ENCODE measurements around the gene CDK6.

Gene CDK6

GRCh38 chr7:92670204-92670851 lies 166.0 kb downstream of the CDK6 start:
- H3K9me2 ChIP-seq (ENCODE audit: low read depth, low read length) = no peaks in the 10 kb centered on the region
- H3K27me3 ChIP-seq (ENCODE audit: insufficient read depth, low read length) = no peaks in the 10 kb centered on the region
- H3K9ac ChIP-seq (ENCODE audit: low read length) = no peak overlapping the region
- H4K20me1 ChIP-seq (ENCODE audit: insufficient read depth, low read length) = no peaks in the 10 kb centered on the region
- no peak overlapping the region for H3K4me3 ChIP-seq (ENCODE audit: low read depth, low read length, poor library complexity, severe bottlenecking)
- H3K4me1 ChIP-seq (ENCODE audit: insufficient read depth, low read length, severe bottlenecking) = peaks cover 22% of the 10 kb centered on the region
- H3K79me2 ChIP-seq (ENCODE audit: insufficient read depth, low read length) = no peaks in the 10 kb centered on the region
- no peak for TF ChIP-seq CTCF (IDR thresholded peaks at IDR 0.05; ENCODE audit: low read length)
- no peak for TF ChIP-seq EZH2 (IDR thresholded peaks at IDR 0.05; ENCODE audit: borderline replicate concordance, low read length)
- H2AFZ ChIP-seq (ENCODE audit: low read length) = no peak overlapping the region
- H3K9me3 ChIP-seq (ENCODE audit: low read length) = no peaks in the 10 kb centered on the region
- no peak overlapping the region for H3K27ac ChIP-seq (ENCODE audit: low read depth, low read length, poor library complexity, severe bottlenecking)
- peaks cover 47% of the 10 kb centered on the region for H3K36me3 ChIP-seq (ENCODE audit: insufficient read depth, low read length)
- no peak overlapping the region for H3K4me2 ChIP-seq (ENCODE audit: low read length)
- H3F3A ChIP-seq (ENCODE audit: insufficient read depth, low read length) = no peaks in the 10 kb centered on the region

DNA sequence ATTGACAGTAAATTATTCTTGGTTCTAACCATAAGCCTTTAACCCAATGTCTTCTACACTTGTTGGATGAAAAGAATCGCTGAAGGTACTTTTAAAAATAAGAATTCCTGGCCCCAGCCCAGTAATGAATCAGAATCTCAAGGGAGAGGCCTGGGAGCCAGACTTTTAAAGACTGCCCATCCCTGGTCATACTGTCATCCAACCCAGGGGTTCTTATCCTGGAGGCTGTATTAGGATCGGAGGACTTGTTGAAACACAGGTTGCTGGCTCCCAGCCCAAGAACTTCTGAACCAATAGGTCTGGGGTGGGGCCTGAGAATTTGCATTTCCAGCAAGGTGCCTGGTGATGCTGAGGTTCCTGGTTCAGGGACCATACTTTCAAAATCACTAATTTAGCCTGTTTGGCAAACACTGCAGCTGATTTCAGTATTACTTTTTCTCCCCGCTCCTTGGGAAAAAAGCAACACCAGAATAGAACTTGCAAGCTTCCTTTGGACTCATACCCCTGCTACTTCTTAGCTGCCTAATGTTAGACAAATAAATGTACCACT lies 166.7 kb downstream of the CDK6 start:
- H3K79me2 ChIP-seq (ENCODE audit: insufficient read depth, low read length) = no peaks in the 10 kb centered on the region
- H3K27me3 ChIP-seq (ENCODE audit: insufficient read depth, low read length) = no peaks in the 10 kb centered on the region
- no peaks in the 10 kb centered on the region for H4K20me1 ChIP-seq (ENCODE audit: insufficient read depth, low read length)
- H3K4me3 ChIP-seq (ENCODE audit: low read depth, low read length, poor library complexity, severe bottlenecking) = no peak overlapping the region
- TF ChIP-seq EZH2 (IDR thresholded peaks at IDR 0.05; ENCODE audit: borderline replicate concordance, low read length) = no peak
- TF ChIP-seq CTCF (IDR thresholded peaks at IDR 0.05; ENCODE audit: low read length) = no peak
- H3K27ac ChIP-seq (ENCODE audit: low read depth, low read length, poor library complexity, severe bottlenecking) = no peak overlapping the region
- no peak overlapping the region for H2AFZ ChIP-seq (ENCODE audit: low read length)
- H3K9me2 ChIP-seq (ENCODE audit: low read depth, low read length) = no peaks in the 10 kb centered on the region
- H3K4me1 ChIP-seq (ENCODE audit: insufficient read depth, low read length, severe bottlenecking) = peaks cover 15% of the 10 kb centered on the region
- H3K36me3 ChIP-seq (ENCODE audit: insufficient read depth, low read length) = peaks cover 45% of the 10 kb centered on the region
- no peak overlapping the region for H3K9ac ChIP-seq (ENCODE audit: low read length)
- H3F3A ChIP-seq (ENCODE audit: insufficient read depth, low read length) = no peaks in the 10 kb centered on the region
- no peak overlapping the region for H3K4me2 ChIP-seq (ENCODE audit: low read length)
- no peaks in the 10 kb centered on the region for H3K9me3 ChIP-seq (ENCODE audit: low read length)

GRCh38 chr7:92668564-92668963 lies 167.8 kb downstream of the CDK6 start:
- Histone ChIP-seq H3K27me3 (ENCODE audit: insufficient read depth, low read length) (no peaks in the 10 kb centered on the region), H3K4me3 (ENCODE audit: low read depth, low read length, poor library complexity, severe bottlenecking) (no peak overlapping the region), H3K9ac (ENCODE audit: low read length) (no peak overlapping the region), H3F3A (ENCODE audit: insufficient read depth, low read length) (no peaks in the 10 kb centered on the region), H3K36me3 (ENCODE audit: insufficient read depth, low read length) (peaks cover 45% of the 10 kb centered on the region), H3K4me1 (ENCODE audit: insufficient read depth, low read length, severe bottlenecking) (peaks cover 4% of the 10 kb centered on the region), H3K9me3 (ENCODE audit: low read length) (no peaks in the 10 kb centered on the region), H3K27ac (ENCODE audit: low read depth, low read length, poor library complexity, severe bottlenecking) (no peak overlapping the region), H3K4me2 (ENCODE audit: low read length) (no peak overlapping the region), H4K20me1 (ENCODE audit: insufficient read depth, low read length) (no peaks in the 10 kb centered on the region), H3K9me2 (ENCODE audit: low read depth, low read length) (no peaks in the 10 kb centered on the region), H3K79me2 (ENCODE audit: insufficient read depth, low read length) (no peaks in the 10 kb centered on the region), H2AFZ (ENCODE audit: low read length) (no peak overlapping the region)
- TF ChIP-seq EZH2 (IDR thresholded peaks at IDR 0.05; ENCODE audit: borderline replicate concordance, low read length) (no peak), CTCF (IDR thresholded peaks at IDR 0.05; ENCODE audit: low read length) (no peak)

Measured in OCI-LY1 (cell line).